IMR-90 (cell line): ENCODE results near the gene INAFM1. TPM values are rescaled to one million over a fixed set of nuclear protein-coding genes. Genes with fewer than 3 reads are reported as not detected.

ENCODE experiments used
- ATAC-seq: fragments of 200-7000 bp; cut with Tn5 transposase; 2 replicates; pipeline ENCODE4 v1.9.1; 2020; ENCODE audit warnings: low read depth, mild to moderate bottlenecking, moderate library complexity
- BruUV-seq: library from RNA; stranded (reverse); fragments of 400-500 nt; replicated peaks from 2 replicates; lab custom pipeline; 2021; lab: Mats Ljungman, UMichigan
- CTCF ChIA-PET: fragments of 300-600 bp; formaldehyde crosslinking; extraction: SDS; loops from one replicate; lab custom pipeline; 2021; ENCODE audit warnings: antibody characterized with exemption; lab: Yijun Ruan, JAX
- POLR2A ChIA-PET: fragments of 300-600 bp; sonication (Branson Sonifier 250); formaldehyde crosslinking; loops from one replicate; lab custom pipeline; 2022; ENCODE audit warnings: antibody characterized with exemption; ENCODE audit not compliant: unreplicated experiment; lab: Charles Lee
- DNase-seq: peaks from one replicate; pipeline ENCODE4 v3.0.0; 2013
- H2AFZ ChIP-seq: replicated peaks from 2 replicates; pipeline ENCODE3; 2013; ENCODE audit warnings: low read length, mild to moderate bottlenecking; ENCODE audit not compliant: poor library complexity
- H2AK5ac ChIP-seq: 2 replicates; pipeline ENCODE4 v1.6.1; 2013; ENCODE audit warnings: low read depth, low read length, inconsistent platforms
- H2AK9ac ChIP-seq: replicated peaks from 2 replicates; pipeline ENCODE3; 2013; ENCODE audit warnings: mild to moderate bottlenecking, low read depth, low read length, moderate library complexity; ENCODE audit not compliant: poor library complexity
- H2BK120ac ChIP-seq: 2 replicates; pipeline ENCODE4 v1.6.1; 2013; ENCODE audit warnings: low read depth, low read length, inconsistent platforms
- H2BK15ac ChIP-seq: 3 replicates; pipeline ENCODE4 v1.6.1; 2013; ENCODE audit warnings: low read depth, low read length, inconsistent platforms
- H2BK20ac ChIP-seq: 2 replicates; pipeline ENCODE4 v1.6.1; 2013; ENCODE audit warnings: low read depth, mild to moderate bottlenecking, inconsistent platforms, low read length, moderate library complexity
- H2BK5ac ChIP-seq: 2 replicates; pipeline ENCODE4 v1.6.1; 2013; ENCODE audit warnings: mild to moderate bottlenecking, low read depth, low read length, inconsistent platforms; ENCODE audit not compliant: poor library complexity, severe bottlenecking
- H3K14ac ChIP-seq: replicated peaks from 2 replicates; pipeline ENCODE4 v1.6.1; 2013; ENCODE audit warnings: low read depth, low read length, inconsistent platforms
- H3K18ac ChIP-seq: 2 replicates; pipeline ENCODE4 v1.6.1; 2013; ENCODE audit warnings: low read depth, low read length, control low read depth
- H3K23ac ChIP-seq: 2 replicates; pipeline ENCODE4 v1.6.1; 2013; ENCODE audit warnings: low read depth, low read length, inconsistent platforms
- H3K27ac ChIP-seq: 2 replicates; pipeline ENCODE4 v1.5.1; 2013; ENCODE audit warnings: mild to moderate bottlenecking, control low read depth, low read length; ENCODE audit not compliant: insufficient read depth
- H3K27me3 ChIP-seq: 2 replicates; pipeline ENCODE4 v1.6.1; 2013; ENCODE audit warnings: low read length; ENCODE audit not compliant: control insufficient read depth, insufficient read depth
- H3K36me3 ChIP-seq: 2 replicates; pipeline ENCODE4 v1.6.1; 2013; ENCODE audit warnings: low read length, mixed read lengths; ENCODE audit not compliant: control insufficient read depth, insufficient read depth
- H3K4ac ChIP-seq: 2 replicates; pipeline ENCODE4 v1.6.1; 2013; ENCODE audit warnings: low read depth, low read length, inconsistent platforms
- H3K4me1 ChIP-seq: 2 replicates; pipeline ENCODE4 v1.6.1; 2013; ENCODE audit warnings: low read length, mixed read lengths; ENCODE audit not compliant: control insufficient read depth, insufficient read depth
- H3K4me2 ChIP-seq: 2 replicates; pipeline ENCODE4 v1.6.1; 2013; ENCODE audit warnings: low read depth, mild to moderate bottlenecking, control low read depth, low read length, moderate library complexity
- H3K4me3 ChIP-seq: 2 replicates; pipeline ENCODE4 v1.5.1; 2013; ENCODE audit warnings: low read depth, mild to moderate bottlenecking, control low read depth, low read length, moderate library complexity; ENCODE audit not compliant: insufficient read depth
- H3K56ac ChIP-seq: 2 replicates; pipeline ENCODE4 v1.6.1; 2013; ENCODE audit warnings: low read length, inconsistent platforms; ENCODE audit not compliant: insufficient read depth; ENCODE audit errors: extremely low read depth
- H3K79me1 ChIP-seq, 2 experiments: 2 replicates each; pipeline ENCODE4 v1.6.1; 2013; ENCODE audit warnings: low read length in 2 of 2, inconsistent platforms in 1 of 2, low read depth in 1 of 2
- H3K9ac ChIP-seq: 2 replicates; pipeline ENCODE4 v1.6.1; 2013; ENCODE audit warnings: low read depth, low read length, control low read depth
- H3K9me1 ChIP-seq: 2 replicates; pipeline ENCODE4 v1.6.1; 2013; ENCODE audit warnings: low read length, inconsistent platforms; ENCODE audit not compliant: insufficient read depth
- H3K9me3 ChIP-seq: 2 replicates; pipeline ENCODE4 v1.6.1; 2013; ENCODE audit warnings: low read length; ENCODE audit not compliant: control insufficient read depth, insufficient read depth
- H4K20me1 ChIP-seq: 2 replicates; pipeline ENCODE4 v1.6.1; 2013; ENCODE audit warnings: low read length, inconsistent platforms; ENCODE audit not compliant: insufficient read depth
- H4K5ac ChIP-seq: 2 replicates; pipeline ENCODE4 v1.6.1; 2013; ENCODE audit warnings: mild to moderate bottlenecking, low read depth, low read length, control low read depth
- H4K8ac ChIP-seq, 2 experiments: 2 replicates each; pipeline ENCODE4 v1.6.1; 2013; ENCODE audit warnings: low read depth in 2 of 2, low read length in 2 of 2, control low read depth in 1 of 2, inconsistent platforms in 1 of 2
- H4K91ac ChIP-seq: 2 replicates; pipeline ENCODE4 v1.6.1; 2013; ENCODE audit warnings: low read depth, low read length, inconsistent platforms; ENCODE audit not compliant: insufficient read depth
- MAZ ChIP-seq: IDR thresholded peaks from 2 replicates; pipeline ENCODE4 v1.6.1; 2012; ENCODE audit warnings: low read depth, mild to moderate bottlenecking, low read length, improper control_type of control experiment, moderate library complexity, borderline replicate concordance
- WGBS, 2 experiments: methylation state at CpG; one replicate each; pipeline versions ENCODE4 v1.1.5 to v1.1.7; 2013; ENCODE audit warnings: missing lambda C conversion rate in 2 of 2; ENCODE audit not compliant: insufficient read length in 1 of 2; ENCODE audit errors: extremely low coverage in 2 of 2; 5-methylcytosine and 5-hydroxymethylcytosine counted together
- dilution Hi-C: fragments of 300-500 bp; cut with HindIII; formaldehyde crosslinking; loops from one replicate; pipeline ENCODE4 v1.14.3; 2018; ENCODE audit warnings: low sequenced_read_pairs; ENCODE audit not compliant: unreplicated experiment
- in situ Hi-C: fragments of 300-500 bp; cut with MboI; formaldehyde crosslinking; loops from 3 replicates; pipeline ENCODE4 v1.14.3; 2019; ENCODE audit warnings: low sequenced_read_pairs, inconsistent platforms, mixed read lengths
- intact Hi-C: fragments of 100-400 bp; cut with micrococcal nuclease; formaldehyde crosslinking; loops from 2 replicates; pipeline ENCODE4 v1.10.0; 2022
- polyA plus RNA-seq, 3 experiments: library from polyadenylated mRNA; depleted of rRNA; stranded (reverse); fragments of >200 nt; gene quantifications; 2 replicates each; pipeline ENCODE4 v1.2.3, GENCODE V29; 2012; ENCODE audit warnings: low replicate concordance in 1 of 3
- total RNA-seq: library from RNA; depleted of rRNA; stranded (reverse); fragments of >200 nt; gene quantifications from 2 replicates; pipeline ENCODE4 v1.2.3, GENCODE V29; 2012

The INAFM1 gene
- total and polyA plus RNA-seq, 2 of the 4 experiments (the other 2 are of a cell fraction): 0.36 to 7.8 TPM

DNA sequence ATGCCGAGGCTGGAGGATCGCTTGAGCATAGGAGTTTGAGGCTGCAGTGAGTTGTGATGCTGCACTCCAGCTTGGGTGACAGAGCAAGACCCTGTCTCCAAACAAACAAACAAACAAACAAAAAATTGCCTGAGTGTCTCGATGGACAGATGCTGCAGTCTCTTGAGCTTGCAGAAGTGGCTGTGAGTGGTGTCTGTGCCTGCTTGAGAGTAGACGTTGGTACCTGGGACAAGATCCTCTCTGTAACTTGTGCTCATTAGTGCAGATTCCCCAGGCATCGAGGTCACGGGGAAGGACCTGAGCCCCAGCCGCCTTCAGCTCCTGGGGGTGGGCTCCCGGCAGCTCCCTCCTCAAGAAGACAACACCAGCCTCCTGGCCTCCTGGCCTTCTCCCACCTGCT is 48.7 kb downstream of the INAFM1 start:
- Histone ChIP-seq H3K36me3 (no peaks in the 10 kb centered on the region), H2BK20ac (no peak overlapping the region), H2AK5ac (no peak overlapping the region; the same call in 1 of the 2 replicates), H4K91ac (no peak overlapping the region), H3K27me3 (peaks cover 8% of the 10 kb centered on the region), H3K4me2 (no peak overlapping the region), H3K9me1 (0 out of 2 replicates have a peak, but pooled peaks cover 3% of the 10 kb centered on the region), H4K5ac (no peak overlapping the region), H3K4me3 (no peak overlapping the region), H3K9ac (no peak overlapping the region), H2BK15ac (no peak overlapping the region), H2AFZ (no peak overlapping the region), H3K18ac (no peak overlapping the region), H3K23ac (no peak overlapping the region), H3K27ac (no peak overlapping the region), H3K4ac (no peak overlapping the region), H4K8ac (no peak overlapping the region), H2BK5ac (no peak overlapping the region), H2AK9ac (no peak overlapping the region), H3K79me1 (no peaks in the 10 kb centered on the region), H2BK120ac (no peak overlapping the region), H3K14ac (no peak overlapping the region), H3K9me3 (peaks cover 2% of the 10 kb centered on the region), H3K4me1 (no peaks in the 10 kb centered on the region), H4K20me1 (no peaks in the 10 kb centered on the region), H3K56ac (no peak overlapping the region)
- in situ Hi-C loops: no loop called here
- ATAC-seq (no peak), DNase-seq (no peak)
- intact Hi-C loops: no loop called here
- dilution Hi-C loops: no loop called here
- ChIA-PET POLR2A (no interaction called here), CTCF (no interaction called here)
- TF ChIP-seq MAZ: no peak
- BruUV-seq: no TSS peak
- 20% methylated on average over 1 of the region's 8 CpGs; no CpG with 5 or more reads in 1 of the 2 experiments for WGBS, 2 experiments
